ENCODE data around the gene ALK. TPM values are rescaled to one million over a fixed set of nuclear protein-coding genes. Genes with fewer than 3 reads are reported as not detected.

Gene ALK
- total and polyA plus RNA-seq, 2 donors (not counting 1 experiment from before 2014, with no cell fraction given), result under 0.01 to 0.02 TPM

DNA sequence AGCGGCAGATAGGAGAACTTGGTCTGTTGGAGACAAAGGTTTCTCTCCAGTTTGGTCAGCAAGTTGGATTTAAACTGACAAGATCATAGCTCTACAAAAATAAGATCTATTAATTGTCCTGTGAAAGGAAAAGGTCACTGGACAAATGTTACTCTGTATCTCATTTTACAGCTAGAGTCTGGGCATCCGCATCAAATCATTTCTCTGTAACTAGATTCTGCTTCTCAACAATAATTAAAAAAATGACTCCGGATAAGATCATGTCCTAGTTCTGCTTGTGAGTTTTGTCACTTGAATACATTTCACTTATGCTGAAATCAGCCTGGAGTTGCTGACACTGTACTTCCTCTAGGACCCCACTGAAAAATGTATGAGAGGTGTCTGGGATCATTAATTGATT lies 310.8 kb downstream of the ALK start:
- no peak overlapping the region for H3K9ac ChIP-seq (ENCODE audit: insufficient read depth, low read length)
- H3K9me3 ChIP-seq (ENCODE audit: control insufficient read depth, insufficient read depth, low read depth, low read length), result no peaks in the 10 kb centered on the region
- no peak overlapping the region for H3K4me3 ChIP-seq (replicated peaks in 1 of 4; ENCODE audit: control extremely low read depth in 1 of 4, insufficient read depth in 1 of 4, low read depth in 3 of 4, low read length in 4 of 4)
- H3K27me3 ChIP-seq (ENCODE audit: control insufficient read depth, insufficient read depth, low read length), result no peaks in the 10 kb centered on the region
- no peaks in the 10 kb centered on the region for H3K79me2 ChIP-seq (ENCODE audit: control insufficient read depth, insufficient read depth, low read length)
- peaks cover 3% of the 10 kb centered on the region for H3K4me1 ChIP-seq (ENCODE audit: control insufficient read depth, extremely low read depth, insufficient read depth, low read length)
- no peaks in the 10 kb centered on the region for H4K20me1 ChIP-seq (ENCODE audit: control insufficient read depth, extremely low read depth, insufficient read depth, low read length)
- DNase-seq (ENCODE audit: low read depth in 2 of 2), result no peak
- H3K4me2 ChIP-seq (ENCODE audit: extremely low read depth, insufficient read depth, low read length), result no peak overlapping the region
- H3K27ac ChIP-seq (ENCODE audit: insufficient read depth, low read length), result no peak overlapping the region
- H3K36me3 ChIP-seq (ENCODE audit: control insufficient read depth, insufficient read depth, low read length), result no peaks in the 10 kb centered on the region
- no peak overlapping the region for H2AFZ ChIP-seq (ENCODE audit: low read length)
- TF ChIP-seq, protein P1, sequence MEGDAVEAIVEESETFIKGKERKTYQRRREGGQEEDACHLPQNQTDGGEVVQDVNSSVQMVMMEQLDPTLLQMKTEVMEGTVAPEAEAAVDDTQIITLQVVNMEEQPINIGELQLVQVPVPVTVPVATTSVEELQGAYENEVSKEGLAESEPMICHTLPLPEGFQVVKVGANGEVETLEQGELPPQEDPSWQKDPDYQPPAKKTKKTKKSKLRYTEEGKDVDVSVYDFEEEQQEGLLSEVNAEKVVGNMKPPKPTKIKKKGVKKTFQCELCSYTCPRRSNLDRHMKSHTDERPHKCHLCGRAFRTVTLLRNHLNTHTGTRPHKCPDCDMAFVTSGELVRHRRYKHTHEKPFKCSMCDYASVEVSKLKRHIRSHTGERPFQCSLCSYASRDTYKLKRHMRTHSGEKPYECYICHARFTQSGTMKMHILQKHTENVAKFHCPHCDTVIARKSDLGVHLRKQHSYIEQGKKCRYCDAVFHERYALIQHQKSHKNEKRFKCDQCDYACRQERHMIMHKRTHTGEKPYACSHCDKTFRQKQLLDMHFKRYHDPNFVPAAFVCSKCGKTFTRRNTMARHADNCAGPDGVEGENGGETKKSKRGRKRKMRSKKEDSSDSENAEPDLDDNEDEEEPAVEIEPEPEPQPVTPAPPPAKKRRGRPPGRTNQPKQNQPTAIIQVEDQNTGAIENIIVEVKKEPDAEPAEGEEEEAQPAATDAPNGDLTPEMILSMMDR (conservative IDR thresholded peaks at IDR 0.05 in 1 of 2, IDR thresholded peaks at IDR 0.05 in 1 of 2; ENCODE audit: low read depth in 1 of 2, low read length in 2 of 2), result no peak
- no peak for TF ChIP-seq EZH2 (IDR thresholded peaks at IDR 0.05; ENCODE audit: low read length, missing control alignments)

GRCh38 chr2:29607038-29607420 lies 314.4 kb downstream of the ALK start:
- TF ChIP-seq, protein P1 (conservative IDR thresholded peaks at IDR 0.05 in 1 of 2, IDR thresholded peaks at IDR 0.05 in 1 of 2; ENCODE audit: low read depth in 1 of 2, low read length in 2 of 2), result no peak
- TF ChIP-seq EZH2 (IDR thresholded peaks at IDR 0.05; ENCODE audit: low read length, missing control alignments), result no peak
- Histone ChIP-seq H3K9me3 (ENCODE audit: control insufficient read depth, insufficient read depth, low read depth, low read length) (no peaks in the 10 kb centered on the region), H3K36me3 (ENCODE audit: control insufficient read depth, insufficient read depth, low read length) (no peaks in the 10 kb centered on the region), H3K27me3 (ENCODE audit: control insufficient read depth, insufficient read depth, low read length) (no peaks in the 10 kb centered on the region), H3K9ac (ENCODE audit: insufficient read depth, low read length) (no peak overlapping the region), H2AFZ (ENCODE audit: low read length) (no peak overlapping the region), H3K4me2 (ENCODE audit: extremely low read depth, insufficient read depth, low read length) (no peak overlapping the region), H4K20me1 (ENCODE audit: control insufficient read depth, extremely low read depth, insufficient read depth, low read length) (no peaks in the 10 kb centered on the region), H3K27ac (ENCODE audit: insufficient read depth, low read length) (peak overlapping the region; percentile 69), H3K79me2 (ENCODE audit: control insufficient read depth, insufficient read depth, low read length) (no peaks in the 10 kb centered on the region), H3K4me1 (ENCODE audit: control insufficient read depth, extremely low read depth, insufficient read depth, low read length) (peaks cover 5% of the 10 kb centered on the region), H3K4me3 (replicated peaks in 1 of 4; ENCODE audit: control extremely low read depth in 1 of 4, insufficient read depth in 1 of 4, low read depth in 3 of 4, low read length in 4 of 4) (no peak overlapping the region)
- DNase-seq (ENCODE audit: low read depth in 2 of 2), result no peak

- TF ChIP-seq EZH2 (IDR thresholded peaks at IDR 0.05; ENCODE audit: low read length, missing control alignments), result no peak
- no peaks in the 10 kb centered on the region for H3K27me3 ChIP-seq (ENCODE audit: control insufficient read depth, insufficient read depth, low read length)
- DNase-seq (ENCODE audit: low read depth in 2 of 2), result peak; percentile 79 to 98
- peak overlapping the region; percentile 52 for H2AFZ ChIP-seq (ENCODE audit: low read length)
- peak overlapping the region; percentile 42 for H3K4me2 ChIP-seq (ENCODE audit: extremely low read depth, insufficient read depth, low read length)
- no peak overlapping the region for H3K4me3 ChIP-seq (replicated peaks in 1 of 4; ENCODE audit: control extremely low read depth in 1 of 4, insufficient read depth in 1 of 4, low read depth in 3 of 4, low read length in 4 of 4)
- H3K9me3 ChIP-seq (ENCODE audit: control insufficient read depth, insufficient read depth, low read depth, low read length), result no peaks in the 10 kb centered on the region
- no peaks in the 10 kb centered on the region for H4K20me1 ChIP-seq (ENCODE audit: control insufficient read depth, extremely low read depth, insufficient read depth, low read length)
- no peaks in the 10 kb centered on the region for H3K36me3 ChIP-seq (ENCODE audit: control insufficient read depth, insufficient read depth, low read length)
- peak overlapping the region; percentile 69 for H3K27ac ChIP-seq (ENCODE audit: insufficient read depth, low read length)
- no peaks in the 10 kb centered on the region for H3K79me2 ChIP-seq (ENCODE audit: control insufficient read depth, insufficient read depth, low read length)
- peaks cover 5% of the 10 kb centered on the region for H3K4me1 ChIP-seq (ENCODE audit: control insufficient read depth, extremely low read depth, insufficient read depth, low read length)
- no peak overlapping the region for H3K9ac ChIP-seq (ENCODE audit: insufficient read depth, low read length)
Observed at GRCh38 chr2:29606104-29607037, 315.0 kb downstream of the ALK start.
